Central memory CD4-positive, alpha-beta T cell (primary cell): ENCODE data around the gene C1orf21.

Source experiments
- DNase-seq: peaks from one replicate; pipeline ENCODE4 v3.0.0; 2022

C1orf21 gene

DNA sequence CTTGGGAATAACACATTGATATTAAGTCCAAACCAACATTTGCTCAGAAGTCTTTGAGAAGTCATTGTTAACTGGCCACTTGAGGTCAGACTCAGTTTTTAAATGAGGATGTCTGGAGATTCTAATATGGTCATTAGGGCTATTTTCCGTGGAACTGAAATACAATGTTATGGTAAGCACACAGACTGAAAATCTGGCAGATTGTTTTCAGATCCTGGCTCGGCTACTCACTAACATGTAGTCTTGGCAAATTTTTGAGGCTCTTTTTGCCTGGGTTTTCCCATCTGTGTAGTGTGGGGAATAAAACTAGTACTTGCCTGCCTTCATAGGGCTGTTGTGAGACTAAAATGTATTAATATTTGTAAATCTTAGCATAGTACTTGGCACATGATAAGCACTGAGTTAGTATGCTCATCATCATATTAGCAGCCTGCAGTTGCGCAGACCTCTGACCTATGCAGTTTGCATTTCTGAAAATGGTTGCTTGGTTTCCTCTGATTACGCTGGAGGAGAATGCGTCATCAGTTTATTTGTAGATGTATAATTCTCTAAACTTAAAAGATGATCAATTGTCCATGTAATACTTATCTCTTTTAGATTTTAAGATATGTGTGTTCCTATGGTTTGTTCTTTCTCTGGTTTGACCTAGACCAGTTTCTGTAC lies 100.8 kb downstream of the C1orf21 start:
- no peak for DNase-seq

DNA sequence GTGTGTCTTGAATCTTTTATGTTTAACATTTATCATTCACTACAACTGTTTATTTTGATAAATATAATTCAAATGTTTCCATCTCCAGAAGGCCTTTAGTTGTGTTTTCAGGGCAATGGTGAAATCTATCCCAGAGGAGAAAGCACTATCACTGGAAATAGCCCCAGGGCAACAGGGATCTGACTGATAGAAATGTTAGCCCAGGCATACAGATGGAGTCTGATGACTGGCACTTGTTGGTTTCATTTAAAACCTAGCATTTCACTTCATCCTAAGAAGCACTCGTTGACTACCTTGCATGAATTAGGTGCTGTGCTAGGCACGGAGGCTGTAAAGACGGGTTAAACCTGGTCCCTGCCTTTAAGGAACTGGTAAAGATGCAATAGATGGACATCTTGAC lies 103.1 kb downstream of the C1orf21 start:
- DNase-seq, result no peak

DNA sequence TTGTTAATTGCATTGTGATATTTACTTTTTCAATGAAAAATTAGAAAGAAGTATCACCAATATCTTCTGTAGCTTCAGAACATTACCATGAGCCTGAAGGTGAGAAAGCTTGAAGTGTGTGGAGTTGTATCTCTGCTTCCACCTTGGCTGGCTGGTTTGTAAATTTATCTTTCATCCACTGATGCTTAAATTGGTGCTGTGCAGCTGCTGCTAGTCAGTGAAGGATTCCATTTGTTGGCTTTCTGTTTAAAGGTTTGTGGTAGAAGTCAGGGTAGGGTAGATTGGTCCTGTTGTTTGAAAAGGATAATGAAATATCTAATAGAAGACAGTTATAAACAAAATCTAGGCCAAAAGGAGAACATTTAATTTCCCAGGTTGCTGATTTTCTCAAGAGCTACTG lies 105.7 kb downstream of the C1orf21 start:
- DNase-seq, result no peak

DNA sequence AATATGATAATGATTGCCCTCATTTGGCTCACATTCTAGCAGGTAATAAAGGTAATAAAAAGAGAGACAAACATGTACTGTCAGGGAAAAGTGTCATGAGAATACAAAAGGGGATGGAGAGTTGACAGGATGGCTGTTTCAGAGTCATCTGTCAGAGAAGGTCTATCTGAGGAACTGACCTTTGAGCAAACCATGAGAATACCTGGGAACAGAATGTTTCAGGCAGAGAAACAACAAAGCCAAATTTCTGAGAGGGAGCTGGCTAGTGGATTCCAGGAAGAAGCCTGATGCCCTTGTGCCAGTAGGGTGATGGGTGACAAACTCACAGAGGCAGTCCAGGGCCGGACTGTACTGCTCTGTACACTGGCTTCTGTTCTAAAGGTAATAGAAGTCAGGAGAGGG lies 107.2 kb downstream of the C1orf21 start:
- no peak for DNase-seq

DNA sequence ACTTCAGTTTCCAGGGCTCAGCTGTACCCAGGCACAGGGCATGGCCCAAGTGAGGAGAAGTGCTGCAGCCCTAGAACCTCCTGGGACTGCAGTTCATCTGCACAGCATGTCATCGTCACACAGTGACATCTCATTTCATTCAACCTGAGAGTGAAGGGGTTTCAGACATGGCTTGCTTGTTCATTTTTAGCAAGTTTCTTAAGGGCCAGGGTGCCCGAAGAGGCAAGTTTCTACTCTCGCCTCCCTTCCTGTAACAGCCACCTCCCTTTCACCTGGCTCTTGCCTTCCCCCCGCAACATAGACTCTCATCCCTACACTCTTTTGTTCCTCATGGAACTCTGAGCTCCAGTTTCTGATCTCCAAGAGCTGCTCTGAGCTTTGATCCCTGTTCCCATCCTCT lies 108.1 kb downstream of the C1orf21 start:
- DNase-seq, result no peak

DNA sequence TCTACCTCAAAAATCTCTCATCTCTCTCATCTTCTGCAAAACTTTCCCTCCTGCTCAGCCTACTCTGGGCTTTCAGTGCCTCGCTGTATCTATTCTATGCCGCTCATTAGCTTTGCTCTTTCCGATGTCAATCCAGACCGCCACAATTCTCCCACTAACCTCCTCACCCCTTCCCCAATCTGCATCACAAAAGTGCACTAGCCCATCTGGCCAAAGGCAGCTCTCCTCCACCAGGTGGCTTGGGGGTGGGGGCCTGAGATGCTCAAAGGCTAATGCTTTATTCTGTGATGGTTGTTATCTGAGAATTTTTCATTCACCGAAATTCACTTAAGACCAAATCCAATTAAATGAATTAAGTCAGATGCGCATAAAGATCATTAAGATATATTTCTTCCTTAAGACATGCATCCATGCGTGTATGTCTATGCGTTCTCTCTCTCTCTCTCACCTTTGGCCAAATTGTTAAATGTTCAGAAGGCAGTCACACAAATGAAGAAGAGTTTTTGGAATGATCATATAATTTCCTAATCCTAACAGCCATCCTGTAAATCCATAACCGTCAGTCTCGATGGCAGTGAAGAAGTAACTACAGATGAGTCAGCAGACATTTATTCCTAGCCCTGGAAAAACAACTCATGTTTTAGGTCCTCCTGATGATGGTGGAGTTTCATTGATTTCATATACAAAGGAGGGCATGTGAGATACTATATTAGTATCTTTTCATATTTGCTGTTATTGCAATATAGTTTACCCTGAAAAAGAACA lies 111.3 kb downstream of the C1orf21 start:
- no peak for DNase-seq

DNA sequence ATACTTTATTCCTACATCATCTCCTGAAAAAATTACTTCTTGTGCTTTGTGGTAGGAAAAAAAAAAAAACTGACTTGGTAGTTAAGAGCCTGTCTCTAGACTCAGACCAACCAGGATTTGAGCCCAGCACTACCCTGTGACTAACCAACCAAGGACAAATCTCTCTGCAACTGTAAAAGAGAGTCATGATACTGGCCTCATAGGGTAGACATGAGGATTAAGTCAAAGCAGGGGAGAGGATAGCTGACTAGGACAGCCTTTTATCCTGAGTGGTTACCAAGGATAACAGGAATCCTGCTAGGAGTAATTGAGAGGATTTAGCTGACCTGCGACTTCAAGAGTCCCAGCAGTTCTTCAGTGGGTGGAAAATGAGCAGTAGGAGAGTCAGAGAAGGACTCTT lies 112.8 kb downstream of the C1orf21 start:
- DNase-seq, result no peak

DNA sequence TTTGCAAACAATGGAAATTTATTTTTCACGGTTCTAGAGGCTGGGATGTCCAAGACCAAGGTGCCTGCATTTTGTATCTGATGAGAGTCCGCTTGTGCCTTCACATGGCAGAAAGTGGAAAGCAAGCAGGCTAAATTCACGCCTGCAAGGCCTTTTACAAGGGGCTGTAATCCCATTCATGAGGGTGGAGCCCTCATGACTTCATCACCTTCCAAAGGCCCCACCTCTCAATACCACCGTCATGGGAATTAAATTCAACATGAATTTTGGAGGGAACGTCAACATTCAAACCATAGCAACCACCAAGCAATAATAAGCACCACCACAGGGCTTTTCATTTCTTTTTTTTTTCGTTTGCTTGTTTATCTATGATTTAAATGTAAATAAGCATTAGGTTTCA lies 115.3 kb downstream of the C1orf21 start:
- no peak for DNase-seq

DNA sequence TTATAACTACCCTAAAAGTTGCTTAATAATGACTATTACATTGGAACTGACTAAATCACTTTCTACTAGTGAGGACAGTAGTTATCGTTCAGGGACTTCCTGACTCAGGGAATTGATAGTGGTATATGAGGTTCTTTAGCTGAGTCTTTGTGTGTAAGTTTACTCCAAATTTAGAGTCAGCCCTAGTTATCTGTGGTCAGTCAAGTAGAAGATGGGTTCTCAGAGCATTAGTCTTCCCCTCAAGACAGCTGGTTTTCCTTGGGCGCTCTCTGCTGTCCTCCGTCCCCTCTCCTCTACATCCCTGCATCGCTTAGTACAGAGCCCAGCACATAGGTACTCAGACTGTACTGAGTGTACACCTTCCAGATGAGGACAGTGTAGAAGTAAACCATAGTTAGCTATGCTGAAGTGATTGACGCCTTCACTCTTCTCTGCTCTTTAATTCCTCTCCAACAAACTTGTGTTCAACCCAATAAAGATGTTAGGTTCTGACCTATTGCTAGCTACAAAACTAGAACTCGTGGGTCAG lies 116.5 kb downstream of the C1orf21 start:
- DNase-seq, result no peak

DNA sequence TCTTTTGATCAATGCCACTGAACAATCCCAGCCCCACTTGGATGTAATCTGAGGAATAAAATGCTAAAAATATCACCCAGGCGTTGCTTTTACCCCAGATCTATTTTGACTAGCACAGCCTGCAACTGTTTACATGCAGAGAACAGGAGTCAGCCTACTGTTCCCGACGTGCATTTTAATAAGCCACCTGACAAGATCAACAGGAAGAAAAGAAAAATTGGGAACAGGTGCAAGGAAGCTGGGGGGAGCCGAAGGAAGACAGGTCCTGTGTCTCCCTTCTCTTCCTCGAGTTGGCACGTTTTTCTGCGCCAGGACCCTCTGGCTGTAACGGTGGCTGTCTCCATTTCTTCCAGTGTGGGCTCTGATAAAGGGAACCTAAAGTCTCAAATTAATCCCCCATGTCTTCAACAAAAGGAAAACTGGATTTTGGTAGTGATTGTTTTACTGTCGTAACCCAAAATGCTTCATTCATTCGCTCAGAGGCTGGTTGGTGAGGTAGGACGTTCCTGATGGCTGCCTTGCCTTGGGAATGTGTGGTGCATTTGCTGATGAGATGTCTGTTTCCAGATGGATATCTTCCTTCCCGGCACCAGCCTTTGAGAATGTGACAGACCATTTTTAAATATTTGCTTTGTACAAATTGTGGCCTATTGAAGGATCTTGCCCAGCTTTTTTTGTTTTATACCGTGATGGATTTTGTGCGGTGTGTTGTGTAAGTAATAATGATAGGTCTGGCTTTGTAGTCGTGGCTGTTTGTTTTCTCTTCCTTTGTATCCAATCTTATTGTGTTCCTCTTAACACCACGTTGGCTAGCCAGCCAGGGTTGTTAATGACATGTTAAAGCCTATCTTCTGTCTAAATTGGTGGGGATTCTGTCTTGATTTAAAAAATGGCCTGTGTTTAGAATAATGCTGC lies 117.5 kb downstream of the C1orf21 start:
- DNase-seq, result no peak

DNA sequence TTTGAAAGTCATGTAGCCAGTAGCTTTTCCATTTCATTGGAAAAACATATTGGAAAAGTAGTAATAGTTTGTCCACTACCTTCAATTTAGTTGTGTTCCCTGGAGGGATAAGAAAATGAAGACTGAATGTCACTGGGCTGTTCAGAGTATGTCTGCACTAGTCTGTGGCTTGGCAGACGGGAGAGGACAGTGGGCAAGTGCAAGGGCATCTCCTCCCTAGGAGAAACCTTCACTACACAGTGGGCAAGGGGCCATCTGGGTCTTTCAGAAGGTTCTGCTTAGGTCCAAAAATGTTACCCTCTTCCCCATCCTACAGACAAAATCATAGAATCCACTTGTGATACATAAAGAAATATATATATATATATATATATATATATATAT lies 118.1 kb downstream of the C1orf21 start:
- no peak for DNase-seq

DNA sequence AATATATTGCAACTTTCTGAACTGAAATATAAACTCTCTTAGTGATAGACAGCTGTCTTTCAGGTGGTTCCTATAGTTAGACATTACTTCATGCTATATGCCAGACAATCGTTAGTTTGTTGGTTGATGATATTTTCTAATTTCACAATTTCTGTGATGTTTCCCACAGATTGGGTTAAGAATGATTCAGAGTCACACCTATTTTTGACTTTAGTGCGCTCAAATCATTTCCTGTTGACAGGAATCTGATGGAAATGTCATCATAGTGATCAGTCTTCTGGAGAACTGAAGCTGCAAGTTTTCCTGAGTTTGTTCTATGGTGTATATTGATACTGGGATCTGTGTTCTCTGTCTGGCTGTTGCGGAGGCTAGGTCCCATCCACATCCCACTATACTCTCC lies 119.7 kb downstream of the C1orf21 start:
- DNase-seq, result no peak

DNA sequence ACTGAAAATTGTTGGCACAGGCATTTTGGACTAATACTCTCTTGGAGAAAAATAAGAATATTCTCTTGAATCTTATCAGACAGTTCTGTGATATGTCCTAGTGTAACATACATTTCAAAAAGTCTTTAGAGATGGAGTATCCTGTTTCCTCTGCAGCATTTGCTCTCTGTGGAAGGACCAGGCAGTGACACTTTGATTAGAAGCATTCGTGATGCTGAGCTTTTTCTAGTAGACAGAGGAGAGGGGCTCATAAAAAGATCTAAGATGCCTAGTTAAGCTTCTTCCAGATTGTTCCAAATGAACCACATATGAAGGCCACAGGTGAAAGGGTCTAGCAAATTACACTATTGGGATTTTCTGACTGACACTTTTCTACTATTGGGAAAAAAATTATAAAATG lies 120.3 kb downstream of the C1orf21 start:
- no peak for DNase-seq

DNA sequence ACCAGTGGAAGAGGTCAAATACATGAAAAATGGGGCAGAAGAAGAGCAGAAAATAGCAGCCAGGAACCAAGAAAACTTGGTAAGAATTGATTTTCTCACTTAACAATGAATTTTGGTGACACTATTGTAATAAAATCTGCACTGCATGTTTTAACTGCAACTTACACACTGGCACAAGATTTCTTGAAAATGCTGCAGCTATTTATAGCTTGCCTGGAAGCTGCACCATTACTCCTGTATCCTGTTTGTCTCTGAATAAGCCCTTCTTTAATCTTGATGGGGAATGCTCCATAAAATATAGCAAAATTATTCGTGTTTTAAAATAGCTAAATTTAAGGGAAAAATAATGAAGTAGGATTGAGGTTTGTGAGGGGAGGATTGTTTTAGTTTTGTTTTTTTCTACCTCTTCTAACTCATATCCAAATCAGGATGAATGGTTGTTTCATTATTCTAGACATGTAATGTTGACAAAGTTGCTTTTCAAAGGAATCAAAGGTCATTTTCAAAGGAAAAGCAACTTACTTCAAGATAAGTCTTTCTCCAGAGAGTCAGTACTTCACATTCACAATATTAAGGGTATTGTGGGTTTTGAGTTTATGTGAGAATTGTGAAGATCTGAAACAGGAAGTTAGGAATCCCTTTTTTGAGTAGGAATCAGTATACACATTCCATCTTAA lies 120.9 kb downstream of the C1orf21 start:
- DNase-seq, result no peak

DNA sequence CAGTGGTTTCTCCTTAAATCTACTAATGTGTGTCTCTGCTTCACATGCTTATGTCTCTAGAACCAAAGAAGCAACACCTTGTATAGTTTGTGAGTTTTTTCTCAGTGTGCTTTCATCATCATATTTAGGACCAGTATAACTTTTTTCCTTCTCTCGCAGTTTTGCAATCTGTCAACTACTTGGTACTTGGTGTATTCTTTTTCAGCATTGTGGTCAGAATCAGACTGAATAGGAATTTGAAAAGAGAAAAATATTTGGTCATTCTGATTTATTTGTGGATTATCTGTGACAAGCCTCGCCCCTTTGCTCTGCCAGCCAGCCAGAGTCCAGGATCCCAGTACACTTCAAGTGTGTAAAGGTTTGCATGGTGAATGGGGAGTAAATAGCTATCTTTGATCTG lies 122.3 kb downstream of the C1orf21 start:
- DNase-seq, result no peak

DNA sequence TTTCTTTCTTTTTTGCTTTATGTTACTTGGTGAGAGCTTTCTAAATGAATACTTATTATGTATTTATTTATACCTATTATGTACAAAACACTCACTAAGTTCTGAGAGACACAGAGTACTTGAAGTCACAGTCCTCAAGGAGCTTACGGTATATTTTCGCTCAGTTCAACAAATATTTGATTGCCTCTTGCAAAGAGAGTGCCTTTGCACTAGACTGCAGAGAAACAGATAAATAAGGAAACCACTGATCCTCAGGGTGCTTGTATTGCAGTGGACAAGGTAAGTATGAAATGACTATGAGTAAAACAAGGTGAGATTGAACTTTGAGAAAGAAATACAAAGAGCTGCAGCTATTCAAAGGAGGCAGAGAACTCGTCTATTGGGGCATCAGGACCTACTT lies 123.3 kb downstream of the C1orf21 start:
- DNase-seq, result no peak

DNA sequence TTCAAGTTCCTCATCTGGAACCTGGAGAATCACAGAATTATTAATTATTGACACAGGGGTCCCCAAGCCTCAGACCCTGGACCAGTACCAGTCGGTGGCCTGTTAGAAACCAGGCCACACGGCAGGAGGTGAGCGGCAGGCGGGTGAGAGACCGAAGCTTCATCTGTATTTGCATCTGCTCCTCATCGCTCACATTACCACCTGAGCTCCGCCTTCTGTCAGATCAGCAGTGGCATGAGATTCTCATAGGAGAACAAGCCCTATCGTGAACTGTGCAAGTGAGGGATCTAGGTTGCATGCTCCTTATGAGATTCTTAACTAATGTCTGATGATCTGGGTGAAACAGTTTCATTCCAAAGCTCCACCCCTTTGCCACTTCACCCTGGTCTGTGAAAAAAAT lies 125.9 kb downstream of the C1orf21 start:
- DNase-seq, result no peak

DNA sequence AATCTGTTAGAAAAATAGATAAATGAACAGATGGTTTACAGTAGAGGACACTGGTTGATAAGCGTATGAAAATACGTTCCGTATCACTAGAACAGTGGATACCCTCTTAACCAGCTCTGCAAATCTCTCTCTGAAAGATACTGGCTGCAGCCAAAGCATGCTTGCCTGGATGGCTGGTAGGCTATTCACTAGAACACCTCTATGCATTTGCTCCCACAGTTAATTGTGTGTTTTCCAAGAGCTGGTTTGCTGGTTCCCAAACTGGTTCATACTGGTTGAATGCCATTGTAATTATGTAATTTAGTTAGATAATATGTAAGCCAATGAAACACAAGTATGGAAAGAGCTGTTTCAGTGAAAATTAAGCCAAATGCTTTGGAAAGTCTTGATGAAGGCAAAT lies 126.6 kb downstream of the C1orf21 start:
- DNase-seq, result no peak

DNA sequence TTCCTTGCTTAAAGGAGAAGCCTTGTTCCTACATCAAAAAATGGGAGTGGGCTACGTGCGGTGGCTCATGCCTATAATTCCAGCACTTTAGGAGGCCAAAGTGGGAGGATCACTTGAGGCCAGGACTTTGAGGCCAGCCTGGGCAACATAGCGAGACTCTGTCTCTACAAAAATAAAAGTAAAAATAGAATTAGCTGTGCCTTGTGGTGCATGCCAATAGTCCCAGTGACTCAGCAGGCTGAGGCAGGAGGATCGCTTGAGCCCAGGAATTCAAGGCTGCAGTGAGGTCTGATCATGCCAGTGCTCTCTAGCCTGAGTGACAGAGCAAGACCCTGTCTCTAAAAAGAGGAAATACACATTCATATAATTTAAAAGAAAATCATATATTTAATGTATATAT lies 127.1 kb downstream of the C1orf21 start:
- DNase-seq, result no peak

DNA sequence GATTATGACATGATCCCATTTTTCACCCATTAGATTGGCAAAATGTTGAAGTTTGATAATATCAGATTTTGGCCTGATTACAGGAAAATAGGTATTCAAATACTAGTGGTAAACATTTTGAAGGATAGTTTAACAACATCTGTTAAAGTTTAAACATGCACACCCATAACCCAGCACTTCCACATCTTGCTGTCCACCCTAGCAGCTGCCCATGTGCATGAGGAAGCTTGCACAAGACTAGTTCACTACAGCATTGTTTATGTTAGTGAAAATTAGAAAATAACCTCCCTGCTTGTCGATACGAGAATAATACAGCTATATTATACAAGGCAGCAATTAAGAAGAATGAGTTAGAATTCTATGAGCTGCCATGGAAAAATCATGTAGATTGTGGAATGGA lies 127.6 kb downstream of the C1orf21 start:
- no peak for DNase-seq

DNA sequence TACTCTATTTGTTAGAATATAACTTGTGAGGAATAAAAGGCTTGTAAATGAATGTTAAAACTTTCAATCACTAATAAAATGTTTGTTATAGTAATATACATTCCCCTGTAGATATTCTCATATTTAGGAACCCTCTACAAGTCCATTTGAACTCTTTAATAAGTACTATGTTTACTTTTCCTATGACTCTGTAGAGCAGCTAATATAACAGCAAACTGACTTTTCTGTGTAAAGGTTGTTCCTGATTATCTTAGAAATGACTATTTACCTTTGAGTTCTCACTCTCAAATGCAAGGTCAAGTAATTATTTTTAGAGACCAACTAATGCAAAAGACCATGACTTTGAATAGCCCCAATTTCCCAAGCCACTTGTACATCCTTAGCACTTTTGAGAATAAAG lies 130.3 kb downstream of the C1orf21 start:
- DNase-seq, result no peak

DNA sequence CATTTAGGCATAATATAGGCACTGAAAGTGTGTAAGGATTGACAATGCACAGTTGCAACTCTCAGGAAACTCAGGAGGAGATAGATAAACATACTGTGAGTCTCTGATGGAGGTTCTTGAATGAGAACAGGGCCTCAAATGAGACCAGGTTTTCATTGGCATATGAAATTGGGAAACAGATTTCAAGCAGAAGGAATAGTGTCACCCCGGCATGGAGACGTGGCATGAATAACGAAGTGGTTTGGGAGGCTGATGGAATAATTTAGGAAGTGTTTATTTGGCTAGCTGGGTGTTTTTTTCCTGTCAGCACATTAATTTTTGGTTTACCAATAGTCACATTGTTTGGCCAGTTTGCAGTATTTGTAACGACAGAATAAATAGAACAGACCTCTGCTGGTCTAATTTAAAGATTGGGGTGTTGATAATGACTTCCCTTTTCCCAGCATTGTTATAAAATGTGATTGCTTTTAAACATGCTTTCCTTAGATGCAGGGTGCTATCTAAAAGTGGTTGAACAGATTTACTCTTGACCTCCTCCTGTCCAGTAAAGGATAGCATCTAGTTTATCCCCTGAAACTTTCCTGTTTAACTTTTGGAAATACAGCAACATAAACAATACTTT lies 132.0 kb downstream of the C1orf21 start:
- no peak for DNase-seq
